ENCODE results near the gene ANGEL2.
"Not testable (repeated sequence)": the region's sequence is repeated elsewhere in the genome, so short reads cannot be mapped to it uniquely, and the experiment has no call there.

ANGEL2 gene

GRCh38 chr1:213015099-213016050 lies at the start of gene ANGEL2:
ANGEL2 (minus strand) TSS chr1:213015867; CDS start chr1:213015671, 196 bp downstream.
- DNase-seq = peak; percentile 93 to 95

GRCh38 chr1:213061263-213061662 lies 45.6 kb upstream of the ANGEL2 start:
- DNase-seq = no peak

- no peak for DNase-seq
These were observed 45.2 kb upstream of the ANGEL2 start for GRCh38 chr1:213060836-213061235.

- no peak for DNase-seq
These were observed 41.8 kb upstream of the ANGEL2 start for GRCh38 chr1:213057264-213058059.

- no peak for DNase-seq
These were observed 40.1 kb upstream of the ANGEL2 start for GRCh38 chr1:213055767-213056166.

- DNase-seq = no peak
These were observed 39.3 kb upstream of the ANGEL2 start for GRCh38 chr1:213054733-213055591.

- no peak for DNase-seq
These were observed 38.5 kb upstream of the ANGEL2 start for GRCh38 chr1:213054142-213054541.

GRCh38 chr1:213053455-213053854 lies 37.8 kb upstream of the ANGEL2 start:
- DNase-seq = no peak

GRCh38 chr1:213051881-213052202 lies 36.2 kb upstream of the ANGEL2 start:
- DNase-seq = no peak

GRCh38 chr1:213051127-213051880 lies 35.6 kb upstream of the ANGEL2 start, which contains the start of gene RPS6KC1:
RPS6KC1 (plus strand) TSS chr1:213051241; CDS start chr1:213051405, 164 bp downstream.
- peak; percentile 86 to 87 for DNase-seq

GRCh38 chr1:213050745-213051126 lies 35.1 kb upstream of the ANGEL2 start:
- DNase-seq = no peak

- no peak for DNase-seq
These were observed 33.6 kb upstream of the ANGEL2 start for GRCh38 chr1:213049232-213049631.

- not testable (repeated sequence) for DNase-seq
These were observed 29.9 kb upstream of the ANGEL2 start for GRCh38 chr1:213045321-213046226.

GRCh38 chr1:213041443-213041842 lies 25.8 kb upstream of the ANGEL2 start:
- DNase-seq = no peak

GRCh38 chr1:213035573-213035972 lies 19.9 kb upstream of the ANGEL2 start:
- no peak for DNase-seq

- DNase-seq = no peak
These were observed 19.0 kb upstream of the ANGEL2 start for GRCh38 chr1:213034713-213035112.

- DNase-seq = no peak
These were observed 17.0 kb upstream of the ANGEL2 start for GRCh38 chr1:213032651-213033050.

GRCh38 chr1:213027024-213027423 lies 11.4 kb upstream of the ANGEL2 start:
- not testable (repeated sequence) for DNase-seq

GRCh38 chr1:213020016-213020415 lies 4.3 kb upstream of the ANGEL2 start:
- no peak for DNase-seq

- no peak for DNase-seq
These were observed 3.8 kb upstream of the ANGEL2 start for GRCh38 chr1:213019450-213019849.
